Retina (tissue), 1 donor: ENCODE measurements around the gene EPB42.

ENCODE experiments used
- DNase-seq: peaks from one replicate; pipeline ENCODE4 v3.0.0-alpha.2; 2016

EPB42 gene

GRCh38 chr15:43220991-43221403, at the start of gene EPB42:
Gene EPB42 (minus strand): TSS chr15:43221018. CDS start chr15:43220825, 193 bp downstream.
- DNase-seq = no peak

- no peak for DNase-seq
Measured at GRCh38 chr15:43270113-43270665, 49.4 kb upstream of the EPB42 start.

GRCh38 chr15:43268111-43269105, 47.6 kb upstream of the EPB42 start:
- DNase-seq = no peak

DNA sequence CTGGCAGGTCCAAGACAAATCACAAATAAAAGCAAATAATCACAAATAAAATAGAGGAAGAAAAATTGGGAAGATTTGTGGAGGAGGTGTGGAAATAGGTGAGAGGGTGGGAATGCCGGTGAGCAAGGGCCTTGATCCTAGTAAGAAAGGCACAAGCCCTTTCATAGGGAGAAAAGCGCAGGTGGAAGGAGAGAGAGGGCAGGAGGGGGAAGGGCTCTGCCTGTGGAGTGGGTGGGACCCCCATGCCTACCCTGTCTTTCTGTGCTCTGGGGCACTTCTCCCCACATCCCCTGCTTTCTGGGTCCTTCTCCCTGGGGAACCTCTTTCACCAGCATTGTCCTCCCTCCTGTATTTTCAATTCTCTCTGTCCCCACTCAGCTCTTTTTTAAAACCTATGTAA, 46.6 kb upstream of the EPB42 start:
- DNase-seq = no peak

DNA sequence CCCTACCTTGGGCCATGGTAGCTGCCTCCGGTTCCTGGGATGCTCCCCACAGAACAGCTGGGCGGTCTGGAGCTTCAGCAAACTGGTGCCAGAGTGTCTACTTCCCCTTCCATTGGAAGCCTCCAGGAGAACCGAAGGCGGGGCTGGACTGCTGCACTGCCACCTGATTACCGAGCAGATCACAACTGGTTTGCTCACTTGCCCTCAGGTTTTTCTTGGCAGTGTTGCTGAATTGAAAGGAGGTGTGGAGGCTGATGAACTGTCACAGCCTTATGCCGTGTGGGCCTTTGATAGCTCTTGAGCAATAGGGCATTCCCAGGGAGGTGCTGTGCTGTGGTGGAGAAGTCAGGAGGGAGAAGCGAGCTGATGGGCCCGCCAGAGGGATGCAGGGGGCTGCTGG, 46.0 kb upstream of the EPB42 start, which contains the start of gene TGM5:
TGM5 (minus strand) TSS at position 95 of the 400 bp plus-strand sequence; CDS start at position 16, 79 bp downstream.
- DNase-seq = no peak

DNA sequence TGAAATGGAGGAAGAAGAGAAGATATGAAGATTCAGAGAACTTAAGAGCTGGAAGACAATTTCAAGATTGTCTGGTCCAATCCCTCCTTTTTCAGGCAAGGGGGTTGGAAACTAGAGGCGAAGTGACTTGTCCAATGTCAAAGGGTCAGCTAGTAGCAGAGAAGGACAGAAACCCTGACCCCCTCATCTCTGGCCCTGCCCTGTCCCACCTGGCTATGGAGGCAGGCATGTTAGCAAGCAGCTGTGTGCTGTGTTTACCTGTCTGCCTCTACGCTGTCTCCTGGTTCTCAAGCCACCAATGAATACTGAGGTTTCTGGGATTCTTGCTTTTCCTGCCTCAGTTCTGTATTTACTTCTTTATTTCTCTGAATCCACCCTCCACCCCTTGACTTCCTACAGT, 45.6 kb upstream of the EPB42 start:
- no peak for DNase-seq

- no peak for DNase-seq
Measured at GRCh38 chr15:43260011-43260615, 39.3 kb upstream of the EPB42 start.

GRCh38 chr15:43258781-43259180, 38.0 kb upstream of the EPB42 start:
- no peak for DNase-seq

- DNase-seq = no peak
Measured at GRCh38 chr15:43256341-43256740, 35.5 kb upstream of the EPB42 start.

DNA sequence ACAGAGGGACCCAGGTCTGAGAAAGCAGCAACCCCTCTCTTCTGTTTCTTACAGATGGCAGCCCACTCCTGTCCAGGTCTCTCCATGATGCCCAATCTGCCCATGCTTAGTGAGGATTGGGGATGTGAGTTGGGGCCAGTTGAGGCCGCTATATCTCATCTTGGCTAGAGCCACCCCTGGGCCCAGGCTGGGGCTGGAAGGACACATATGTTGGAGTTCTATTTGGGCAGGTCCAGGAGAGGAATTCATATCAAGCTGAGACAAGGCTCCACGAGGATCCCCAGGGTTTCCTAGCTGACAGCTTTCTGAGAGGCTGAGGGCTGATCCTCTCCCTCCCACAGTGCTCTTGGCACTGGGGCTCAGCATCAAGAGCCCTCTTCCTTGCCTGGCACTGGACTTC, 34.6 kb upstream of the EPB42 start:
- no peak for DNase-seq

DNA sequence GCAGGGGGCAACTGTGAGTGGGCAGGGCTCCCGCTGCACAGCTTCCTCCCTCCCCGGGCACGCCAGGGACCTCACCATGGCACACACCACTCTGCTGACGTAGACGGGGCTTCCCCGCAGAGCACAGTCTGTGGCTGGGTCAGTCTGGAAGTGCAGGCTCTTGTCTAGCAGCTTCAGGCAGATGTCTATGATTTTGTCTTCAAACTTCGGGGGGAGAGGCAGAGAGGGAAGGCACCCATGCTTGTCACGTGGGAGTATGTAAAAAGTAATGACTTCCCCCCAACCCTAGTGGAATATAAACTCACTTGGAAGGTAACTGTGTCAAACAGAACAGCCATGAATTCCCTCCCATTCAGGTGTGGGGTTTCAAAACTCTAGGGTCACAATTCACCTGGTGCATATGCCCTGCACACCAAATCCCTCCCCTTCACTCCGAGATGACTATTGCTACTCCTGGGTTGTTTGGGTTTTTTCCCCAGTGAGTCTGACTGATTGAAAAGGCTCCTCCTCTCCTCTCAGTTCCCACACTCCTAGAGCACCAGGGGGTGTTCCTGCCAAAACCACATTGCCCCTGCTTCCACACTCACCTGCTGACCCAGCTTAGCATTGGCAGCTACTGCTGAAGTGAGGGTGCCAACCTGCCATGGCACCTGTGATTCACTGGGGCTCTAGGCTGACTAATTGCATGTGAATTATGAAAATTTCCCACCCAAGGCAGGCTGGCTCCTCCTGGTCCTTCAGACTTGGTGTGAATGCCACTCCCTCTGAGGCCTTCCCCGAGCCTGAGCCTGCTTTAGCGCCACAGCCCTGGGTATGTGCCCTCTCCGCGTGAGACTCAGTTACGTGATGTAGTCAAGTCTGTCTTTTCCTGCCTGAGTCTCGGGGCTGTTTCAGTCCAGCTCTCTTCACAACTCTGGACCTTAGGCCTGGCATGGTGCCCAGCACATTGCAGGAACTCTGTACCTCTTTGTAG, 32.9 kb upstream of the EPB42 start:
- no peak for DNase-seq

- no peak for DNase-seq
Measured at GRCh38 chr15:43251871-43252250, 31.0 kb upstream of the EPB42 start.

GRCh38 chr15:43251185-43251870, 30.5 kb upstream of the EPB42 start:
- no peak for DNase-seq

- no peak for DNase-seq
Measured at GRCh38 chr15:43250785-43251184, 30.0 kb upstream of the EPB42 start.

DNA sequence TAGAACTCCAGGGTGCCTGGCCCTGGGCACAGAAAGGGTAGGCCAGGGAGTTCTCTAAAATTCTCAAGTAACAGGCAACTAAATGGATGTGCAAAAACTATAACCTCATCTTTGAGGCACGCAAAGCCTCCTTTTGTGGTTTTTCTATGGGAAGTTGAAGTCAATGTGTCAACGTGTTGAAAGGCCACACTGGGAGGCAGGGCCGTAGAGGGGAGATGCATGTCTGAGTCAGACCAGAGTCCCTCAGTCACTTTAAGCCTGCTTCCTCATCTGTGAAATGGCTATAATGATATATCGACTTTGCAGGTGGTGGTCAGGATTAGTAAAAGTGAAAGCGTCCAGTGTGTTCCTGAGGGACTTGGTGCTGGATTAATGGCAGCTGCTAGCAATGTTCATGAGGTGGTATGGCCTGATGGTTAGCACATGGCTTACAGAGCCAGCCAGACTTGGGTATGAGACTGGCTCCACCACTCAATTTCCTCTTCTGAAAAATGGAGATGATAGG, 28.9 kb upstream of the EPB42 start:
- DNase-seq = no peak

- no peak for DNase-seq
Measured at GRCh38 chr15:43249236-43249635, 28.4 kb upstream of the EPB42 start.

DNA sequence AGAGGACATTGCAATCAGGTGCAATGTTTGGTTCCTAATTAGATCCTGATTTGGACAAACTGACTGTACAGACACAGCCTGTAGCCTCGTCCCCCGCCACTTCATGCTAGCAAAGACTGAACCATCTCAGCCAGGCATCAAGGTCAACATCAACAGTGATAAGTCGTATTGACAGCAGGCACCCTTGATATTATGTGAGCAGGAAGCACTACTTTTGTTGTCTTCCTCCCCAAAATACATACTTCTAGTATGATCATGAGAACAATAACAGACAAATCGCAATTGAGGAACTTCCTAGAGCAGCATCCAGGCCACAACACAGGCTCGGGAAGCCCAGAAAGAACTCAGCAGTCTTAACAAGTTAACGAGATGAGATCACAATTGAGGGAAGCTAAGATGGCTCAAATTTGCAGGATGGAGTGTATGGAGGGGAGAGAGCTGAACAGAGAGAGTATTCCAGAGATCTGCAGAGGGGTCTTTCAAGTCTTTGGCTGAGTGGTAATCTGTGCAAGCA, 25.5 kb upstream of the EPB42 start:
- no peak for DNase-seq

GRCh38 chr15:43244092-43244491, 23.3 kb upstream of the EPB42 start:
- no peak for DNase-seq

DNA sequence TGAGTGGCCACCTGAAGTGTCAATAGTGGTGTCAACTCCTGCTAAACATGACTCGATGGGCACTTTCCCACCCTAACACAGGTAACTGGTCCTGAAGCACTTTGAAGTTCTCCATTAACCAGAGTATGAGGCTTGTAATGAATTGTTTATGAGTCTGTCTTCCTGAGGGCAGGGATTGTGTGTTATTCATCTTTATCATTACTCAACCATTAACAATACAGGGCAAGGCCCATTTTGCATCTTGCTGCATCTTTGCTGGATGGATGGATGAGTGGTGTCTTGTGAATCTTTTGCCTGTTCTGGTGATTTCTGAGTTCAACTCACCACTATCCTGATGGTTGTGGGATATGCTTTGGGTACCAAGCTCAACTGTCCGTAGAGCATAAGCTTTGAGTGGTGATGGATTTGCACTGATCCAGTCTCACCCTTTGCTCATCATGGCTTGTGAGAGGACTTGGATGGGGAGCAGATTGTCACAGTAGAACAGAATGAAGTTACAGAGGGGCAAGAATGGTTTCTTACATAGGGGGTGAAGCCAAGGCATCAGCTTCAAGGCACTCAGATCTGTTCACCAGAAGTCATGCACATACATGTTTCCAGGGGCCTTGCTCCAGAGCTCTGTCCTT, 22.3 kb upstream of the EPB42 start:
- DNase-seq = no peak

- no peak for DNase-seq
Measured at GRCh38 chr15:43242616-43243015, 21.8 kb upstream of the EPB42 start.

DNA sequence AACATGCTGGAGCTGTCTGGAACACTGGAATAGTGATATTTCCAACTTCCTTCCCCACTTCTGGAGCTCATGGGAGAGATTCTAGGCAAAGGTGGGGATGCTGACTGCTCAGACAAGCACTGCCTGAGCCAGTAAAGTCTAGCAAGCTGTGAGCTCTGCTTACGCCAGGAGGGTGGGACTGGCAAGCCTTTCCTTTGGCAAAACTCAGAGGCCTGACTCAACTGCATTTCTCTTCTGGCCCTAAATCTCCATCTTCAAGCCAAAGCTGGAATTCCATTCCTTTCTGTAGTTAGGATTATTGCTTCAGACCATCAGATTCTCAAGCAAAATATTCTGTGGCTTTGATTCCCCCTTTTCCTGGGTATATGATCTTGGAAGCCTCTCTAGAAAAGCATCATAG, 20.3 kb upstream of the EPB42 start:
- DNase-seq = no peak
